Parathyroid adenoma (tissue), 2 donors: ENCODE measurements around the gene SPECC1L.
A peak's percentile ranks its signal among the peaks of the same experiment; 100 is the strongest.
"Not testable (repeated sequence)": the region's sequence is repeated elsewhere in the genome, so short reads cannot be mapped to it uniquely, and the experiment has no call there.

ENCODE experiments used
- H2AFZ ChIP-seq: fragments of 300-600 bp; sonication (generic); one replicate; pipeline ENCODE4 v1.7.0; 2017; ENCODE audit warnings: antibody characterized with exemption, mild to moderate bottlenecking
- H3K27ac ChIP-seq: fragments of 300-600 bp; sonication (generic); one replicate; pipeline ENCODE4 v1.7.0; 2017
- H3K27me3 ChIP-seq: fragments of 300-600 bp; sonication (generic); one replicate; pipeline ENCODE4 v1.7.0; 2017; ENCODE audit warnings: low read length; ENCODE audit not compliant: control insufficient read depth, insufficient read depth
- H3K36me3 ChIP-seq: fragments of 300-600 bp; sonication (generic); one replicate; pipeline ENCODE4 v1.7.0; 2017; ENCODE audit warnings: low read length; ENCODE audit not compliant: control insufficient read depth, insufficient read depth
- H3K4me1 ChIP-seq: fragments of 300-600 bp; sonication (generic); one replicate; pipeline ENCODE4 v1.7.0; 2017; ENCODE audit warnings: control low read depth
- H3K4me2 ChIP-seq: fragments of 300-600 bp; sonication (generic); one replicate; pipeline ENCODE4 v1.7.0; 2017; ENCODE audit warnings: low read length
- H3K4me3 ChIP-seq: fragments of 300-600 bp; sonication (generic); one replicate; pipeline ENCODE4 v1.7.0; 2017; ENCODE audit warnings: low read depth, low read length
- H3K79me2 ChIP-seq: fragments of 300-600 bp; sonication (generic); one replicate; pipeline ENCODE4 v1.7.0; 2017; ENCODE audit warnings: control low read depth
- H3K9ac ChIP-seq: fragments of 300-600 bp; sonication (generic); one replicate; pipeline ENCODE4 v1.7.0; 2017; ENCODE audit warnings: mild to moderate bottlenecking
- H3K9me3 ChIP-seq: fragments of 300-600 bp; sonication (generic); one replicate; pipeline ENCODE4 v1.7.0; 2017; ENCODE audit warnings: low read length; ENCODE audit not compliant: control insufficient read depth
- TF ChIP-seq, protein P1 (sequence below): fragments of 300-600 bp; sonication (generic); IDR thresholded peaks from one replicate; pipeline ENCODE4 v1.7.0; 2017; ENCODE audit warnings: antibody characterized with exemption, mild to moderate bottlenecking
- donor health status: primary hyperparathyroidism.

Gene SPECC1L

DNA sequence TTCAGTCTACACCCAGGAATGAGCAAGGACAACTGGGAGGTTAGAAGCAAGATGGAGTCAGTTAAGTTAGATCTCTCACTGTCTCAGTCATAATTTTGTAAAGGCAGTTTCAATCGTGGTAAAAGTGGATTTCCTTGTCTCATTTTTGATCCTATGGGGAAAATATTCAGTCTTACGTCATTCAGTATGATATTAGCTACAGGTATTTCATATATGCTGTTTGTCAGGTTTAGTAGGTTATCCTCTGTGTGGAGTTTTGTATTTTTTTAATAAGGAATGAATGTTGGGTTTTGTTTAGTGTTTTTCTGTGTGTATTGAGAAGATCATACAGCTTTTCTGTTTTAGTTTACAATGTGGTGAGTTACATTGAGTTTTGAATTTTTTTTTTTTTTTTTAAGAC is 11.8 kb downstream of the SPECC1L start:
- TF ChIP-seq, protein P1, sequence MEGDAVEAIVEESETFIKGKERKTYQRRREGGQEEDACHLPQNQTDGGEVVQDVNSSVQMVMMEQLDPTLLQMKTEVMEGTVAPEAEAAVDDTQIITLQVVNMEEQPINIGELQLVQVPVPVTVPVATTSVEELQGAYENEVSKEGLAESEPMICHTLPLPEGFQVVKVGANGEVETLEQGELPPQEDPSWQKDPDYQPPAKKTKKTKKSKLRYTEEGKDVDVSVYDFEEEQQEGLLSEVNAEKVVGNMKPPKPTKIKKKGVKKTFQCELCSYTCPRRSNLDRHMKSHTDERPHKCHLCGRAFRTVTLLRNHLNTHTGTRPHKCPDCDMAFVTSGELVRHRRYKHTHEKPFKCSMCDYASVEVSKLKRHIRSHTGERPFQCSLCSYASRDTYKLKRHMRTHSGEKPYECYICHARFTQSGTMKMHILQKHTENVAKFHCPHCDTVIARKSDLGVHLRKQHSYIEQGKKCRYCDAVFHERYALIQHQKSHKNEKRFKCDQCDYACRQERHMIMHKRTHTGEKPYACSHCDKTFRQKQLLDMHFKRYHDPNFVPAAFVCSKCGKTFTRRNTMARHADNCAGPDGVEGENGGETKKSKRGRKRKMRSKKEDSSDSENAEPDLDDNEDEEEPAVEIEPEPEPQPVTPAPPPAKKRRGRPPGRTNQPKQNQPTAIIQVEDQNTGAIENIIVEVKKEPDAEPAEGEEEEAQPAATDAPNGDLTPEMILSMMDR, result no peak
- H3K27ac ChIP-seq, result no peak overlapping the region
- H3K9me3 ChIP-seq, result no peaks in the 10 kb centered on the region
- no peaks in the 10 kb centered on the region for H3K27me3 ChIP-seq
- no peaks in the 10 kb centered on the region for H3K36me3 ChIP-seq
- no peak overlapping the region for H3K9ac ChIP-seq
- no peak overlapping the region for H2AFZ ChIP-seq
- H3K79me2 ChIP-seq, result peaks cover 6% of the 10 kb centered on the region
- H3K4me1 ChIP-seq, result no peaks in the 10 kb centered on the region
- H3K4me3 ChIP-seq, result no peak overlapping the region
- H3K4me2 ChIP-seq, result no peak overlapping the region

DNA sequence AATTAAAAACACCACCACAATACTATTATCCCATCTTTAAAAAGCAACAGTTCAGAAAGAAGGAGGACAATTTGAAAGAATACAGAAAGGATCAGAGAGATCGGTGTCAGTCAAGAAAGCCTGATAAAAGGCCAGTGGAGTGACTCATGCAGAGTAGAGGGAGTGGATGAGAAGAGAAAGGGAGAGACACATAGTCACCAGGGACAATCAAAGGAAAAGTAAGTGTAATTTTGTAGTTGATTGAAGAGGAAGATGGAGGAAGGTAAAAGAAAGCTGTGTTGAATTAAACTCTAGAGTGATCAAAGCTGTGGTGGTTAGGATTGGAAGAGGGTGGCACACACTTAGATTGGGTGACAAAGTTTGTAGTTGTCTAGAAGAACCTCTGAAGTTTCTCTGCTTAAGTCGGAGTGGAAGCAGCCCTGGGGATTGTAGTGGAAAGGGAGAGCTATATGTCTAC is 14.1 kb downstream of the SPECC1L start:
- H3K27me3 ChIP-seq, result no peaks in the 10 kb centered on the region
- H2AFZ ChIP-seq, result no peak overlapping the region
- peaks cover 6% of the 10 kb centered on the region for H3K4me1 ChIP-seq
- no peaks in the 10 kb centered on the region for H3K36me3 ChIP-seq
- H3K9ac ChIP-seq, result no peak overlapping the region
- TF ChIP-seq, protein P1, result no peak
- no peak overlapping the region for H3K4me2 ChIP-seq
- peaks cover 6% of the 10 kb centered on the region for H3K79me2 ChIP-seq
- no peak overlapping the region for H3K4me3 ChIP-seq
- no peak overlapping the region for H3K27ac ChIP-seq
- H3K9me3 ChIP-seq, result no peaks in the 10 kb centered on the region

DNA sequence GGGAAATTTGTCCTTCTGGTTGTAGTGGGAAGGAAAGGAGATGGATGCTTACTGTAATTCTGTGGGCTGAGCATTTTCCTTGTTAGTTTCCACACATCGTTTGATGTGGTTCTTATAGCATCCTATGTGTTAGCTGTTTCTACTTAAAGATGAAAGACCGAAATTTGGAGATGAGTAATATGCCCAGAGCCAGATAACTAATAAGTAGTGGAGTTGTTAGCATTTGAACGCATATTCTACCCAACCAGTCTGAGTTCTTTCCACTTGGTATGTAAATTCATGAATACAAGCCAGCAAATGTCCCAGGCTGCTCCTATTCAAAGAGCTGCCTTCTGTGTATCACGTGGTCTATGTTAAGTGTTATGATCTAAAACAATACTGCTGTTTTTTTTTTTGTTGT is 14.6 kb downstream of the SPECC1L start:
- Histone ChIP-seq H3K9me3 (no peaks in the 10 kb centered on the region), H3K4me2 (no peak overlapping the region), H3K4me3 (no peak overlapping the region), H3K4me1 (peaks cover 6% of the 10 kb centered on the region), H3K36me3 (no peaks in the 10 kb centered on the region), H3K27ac (no peak overlapping the region), H2AFZ (no peak overlapping the region), H3K27me3 (no peaks in the 10 kb centered on the region), H3K9ac (no peak overlapping the region), H3K79me2 (peaks cover 6% of the 10 kb centered on the region)
- TF ChIP-seq, protein P1, result no peak

DNA sequence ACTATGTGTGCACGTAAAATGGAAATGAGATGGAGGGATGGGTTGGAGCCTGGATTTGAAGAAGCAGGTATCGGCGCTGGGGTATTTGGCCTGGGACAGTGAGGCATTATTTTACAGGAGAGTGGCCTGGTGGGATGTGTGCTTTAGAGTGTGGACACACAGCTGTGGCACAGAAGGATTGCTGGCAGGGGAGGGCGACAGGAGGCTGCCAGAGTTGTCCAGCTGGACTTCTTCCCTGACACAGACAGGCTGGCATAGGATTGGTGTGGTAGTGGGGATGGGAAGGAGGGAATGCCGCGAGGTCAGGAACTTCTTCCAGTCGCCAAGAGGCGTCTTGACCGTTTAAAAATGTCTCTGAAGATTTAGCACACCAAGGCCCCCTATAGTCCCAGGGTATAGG is 16.6 kb downstream of the SPECC1L start:
- H3K27me3 ChIP-seq, H3K4me1 ChIP-seq, H3K79me2 ChIP-seq, H3K9me3 ChIP-seq, H3K9ac ChIP-seq, H3K4me3 ChIP-seq, H3K4me2 ChIP-seq, H2AFZ ChIP-seq, H3K36me3 ChIP-seq, H3K27ac ChIP-seq: not testable (repeated sequence)

DNA sequence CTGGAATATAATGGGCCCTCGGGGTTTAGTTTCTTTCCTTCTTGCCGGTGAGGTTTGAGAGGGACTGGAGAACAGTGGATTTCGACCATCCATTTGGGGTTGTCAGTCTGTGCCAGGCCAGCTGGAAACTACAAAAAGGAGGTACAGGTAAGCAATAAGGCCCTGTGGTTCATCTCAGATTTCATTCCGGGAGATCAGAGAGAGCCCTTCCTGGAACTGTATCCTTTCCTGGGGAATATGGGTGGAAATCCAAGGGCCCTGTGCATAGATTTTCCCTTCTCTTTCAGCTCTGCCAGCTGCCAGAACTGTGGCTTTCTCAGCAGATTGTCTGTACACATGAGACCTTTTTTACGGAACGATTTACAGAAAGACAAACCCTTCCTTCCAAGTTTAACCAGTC is 17.2 kb downstream of the SPECC1L start:
- not testable (repeated sequence) for H3K79me2 ChIP-seq, H3K27ac ChIP-seq, H3K4me2 ChIP-seq, H3K4me1 ChIP-seq, H3K9me3 ChIP-seq, H3K27me3 ChIP-seq, H2AFZ ChIP-seq, H3K9ac ChIP-seq, H3K4me3 ChIP-seq, H3K36me3 ChIP-seq

DNA sequence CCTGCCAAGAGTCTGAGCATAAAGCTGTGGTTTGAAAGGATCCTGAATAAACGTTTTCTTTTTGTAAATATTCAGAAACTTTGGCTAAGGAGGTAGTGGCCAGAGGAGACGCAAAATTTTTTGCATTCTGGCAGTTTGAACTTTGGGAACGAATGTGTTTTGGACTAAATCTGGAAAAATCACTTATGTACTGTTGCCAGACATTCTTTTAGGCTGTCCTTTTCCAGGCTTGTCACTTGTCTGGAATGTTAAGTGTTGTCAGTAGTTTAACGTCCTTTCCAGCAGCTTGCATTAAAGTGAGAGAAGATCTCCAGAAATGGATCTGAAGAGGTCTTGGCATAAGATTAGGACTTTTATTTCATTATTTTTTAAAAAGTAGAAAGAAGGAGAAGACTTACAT is 18.5 kb downstream of the SPECC1L start:
- no peak overlapping the region for H3K9ac ChIP-seq
- TF ChIP-seq, protein P1, result no peak
- no peak overlapping the region for H3K27ac ChIP-seq
- H3K9me3 ChIP-seq, result no peaks in the 10 kb centered on the region
- H3K79me2 ChIP-seq, result no peaks in the 10 kb centered on the region
- no peak overlapping the region for H2AFZ ChIP-seq
- H3K4me3 ChIP-seq, result peak overlapping the region; percentile 22
- no peaks in the 10 kb centered on the region for H3K36me3 ChIP-seq
- H3K4me2 ChIP-seq, result peak overlapping the region; percentile 51
- peaks cover 6% of the 10 kb centered on the region for H3K4me1 ChIP-seq
- no peaks in the 10 kb centered on the region for H3K27me3 ChIP-seq
